Keratinocyte (primary cell): ENCODE measurements around the gene TENT4B. TPM values are rescaled to one million over a fixed set of nuclear protein-coding genes. Genes with fewer than 3 reads are reported as not detected.

ENCODE experiments used
- DNase-seq: peaks from one replicate; pipeline ENCODE4 v3.0.0-alpha.2; 2011; ENCODE audit warnings: low read depth, missing footprints, low spot score
- FAIRE-seq: peaks from 2 replicates; lab custom pipeline; 2011; peaks lifted over from hg19 to GRCh38; lab: Jason Lieb, UNC
- H2AFZ ChIP-seq: 2 replicates; pipeline ENCODE4 v1.6.0; 2012; ENCODE audit warnings: low read length, control low read depth, inconsistent platforms; ENCODE audit not compliant: control insufficient read depth
- H3K27ac ChIP-seq: 2 replicates; pipeline ENCODE4 v1.5.1; 2011; ENCODE audit warnings: low read length; ENCODE audit not compliant: control insufficient read depth, insufficient read depth
- H3K27me3 ChIP-seq: 3 replicates; pipeline ENCODE4 v1.6.0; 2011; ENCODE audit warnings: low read length; ENCODE audit not compliant: control insufficient read depth, insufficient read depth; ENCODE audit errors: extremely low read depth
- H3K36me3 ChIP-seq, 2 experiments: 2 replicates in 1 of 2; 3 replicates in 1 of 2; pipeline ENCODE4 v1.5.1; 2011; ENCODE audit warnings: low read length in 2 of 2, mild to moderate bottlenecking in 1 of 2; ENCODE audit not compliant: control insufficient read depth in 2 of 2, insufficient read depth in 2 of 2; ENCODE audit errors: extremely low read depth in 1 of 2
- H3K4me1 ChIP-seq: 3 replicates; pipeline ENCODE4 v1.5.1; 2011; ENCODE audit warnings: low read length; ENCODE audit not compliant: control insufficient read depth, insufficient read depth; ENCODE audit errors: extremely low read depth
- H3K4me2 ChIP-seq: 3 replicates; pipeline ENCODE4 v1.6.0; 2011; ENCODE audit warnings: low read depth, low read length; ENCODE audit not compliant: control insufficient read depth, insufficient read depth; ENCODE audit errors: extremely low read depth
- H3K4me3 ChIP-seq, 3 experiments: fragments of 200-600 bp in 1 of 3; sonication (generic) in 1 of 3; 2 replicates in 2 of 3; 3 replicates in 1 of 3; pipeline ENCODE4 v1.5.1; 2011 to 2016; ENCODE audit warnings: low read length in 3 of 3, mild to moderate bottlenecking in 3 of 3, control low read depth in 2 of 3, inconsistent platforms in 1 of 3, low read depth in 1 of 3, mixed read lengths in 1 of 3, mixed run types in 1 of 3, moderate library complexity in 1 of 3; ENCODE audit not compliant: control insufficient read depth in 2 of 3, insufficient read depth in 2 of 3; ENCODE audit errors: extremely low read depth in 1 of 3
- H3K79me2 ChIP-seq: 2 replicates; pipeline ENCODE4 v1.6.0; 2012; ENCODE audit warnings: low read length; ENCODE audit not compliant: control insufficient read depth, insufficient read depth
- H3K9ac ChIP-seq: 3 replicates; pipeline ENCODE4 v1.6.0; 2011; ENCODE audit warnings: low read length; ENCODE audit not compliant: control insufficient read depth, insufficient read depth; ENCODE audit errors: extremely low read depth
- H3K9me1 ChIP-seq: 3 replicates; pipeline ENCODE4 v1.6.0; 2011; ENCODE audit warnings: low read length; ENCODE audit not compliant: control insufficient read depth, insufficient read depth; ENCODE audit errors: extremely low read depth
- H3K9me3 ChIP-seq: 2 replicates; pipeline ENCODE4 v1.5.1; 2012; ENCODE audit warnings: low read depth, low read length; ENCODE audit not compliant: control insufficient read depth
- H4K20me1 ChIP-seq: 3 replicates; pipeline ENCODE4 v1.6.0; 2011; ENCODE audit warnings: low read length; ENCODE audit not compliant: control insufficient read depth, insufficient read depth; ENCODE audit errors: extremely low read depth
- EZH2 ChIP-seq: IDR thresholded peaks from one replicate; pipeline ENCODE4 v1.6.1; 2012; ENCODE audit warnings: inconsistent platforms, mild to moderate bottlenecking, low read length, moderate library complexity
- dilution Hi-C: fragments of 300-500 bp; cut with MboI; formaldehyde crosslinking; loops from one replicate; pipeline ENCODE4 v1.7.0; 2020; ENCODE audit warnings: low sequenced_read_pairs; ENCODE audit not compliant: extremely low pct_ligation_motif_present
- polyA plus RNA-seq, 5 experiments: library from polyadenylated mRNA; depleted of rRNA in 3 of 5; stranded (reverse) in 3 of 5; stranded (forward) in 1 of 5; unstranded in 1 of 5; fragments of >200 nt; gene quantifications; 1 replicate in 1 of 5; 2 replicates in 3 of 5; 3 replicates in 1 of 5; pipeline versions ENCODE4 v1.2.1 to v1.2.3, GENCODE V29; 2011 to 2012; ENCODE audit warnings: missing spikeins in 2 of 5, low read depth in 1 of 5, low replicate concordance in 1 of 5
- TF ChIP-seq, protein P1 (sequence below), 3 experiments: IDR thresholded peaks in 1 of 3; conservative IDR thresholded peaks in 1 of 3; optimal IDR thresholded peaks in 1 of 3; 2 replicates in 2 of 3; 3 replicates in 1 of 3; pipeline versions ENCODE3 to v1.5.1; 2011; ENCODE audit warnings: low read length in 3 of 3, mild to moderate bottlenecking in 3 of 3, moderate library complexity in 2 of 3, control low read depth in 1 of 3, inconsistent platforms in 1 of 3; ENCODE audit not compliant: insufficient read depth in 2 of 3; ENCODE audit errors: extremely low read depth in 1 of 3

TENT4B gene
- polyA plus RNA-seq, 1 donor (not counting 4 experiments of a cell fraction or from before 2014, with no cell fraction given), result 14.8 TPM

- H3K27me3 ChIP-seq, result no peaks in the 10 kb centered on the region
- DNase-seq, result no peak
- H3K9ac ChIP-seq, result no peak overlapping the region
- no peaks in the 10 kb centered on the region for H3K9me1 ChIP-seq
- no peak overlapping the region for H3K4me2 ChIP-seq
- H2AFZ ChIP-seq, result no peak overlapping the region
- dilution Hi-C loops, result no loop called here
- no peaks in the 10 kb centered on the region for H3K9me3 ChIP-seq
- no peak overlapping the region for H3K4me3 ChIP-seq
- TF ChIP-seq EZH2, result no peak
- TF ChIP-seq, protein P1, sequence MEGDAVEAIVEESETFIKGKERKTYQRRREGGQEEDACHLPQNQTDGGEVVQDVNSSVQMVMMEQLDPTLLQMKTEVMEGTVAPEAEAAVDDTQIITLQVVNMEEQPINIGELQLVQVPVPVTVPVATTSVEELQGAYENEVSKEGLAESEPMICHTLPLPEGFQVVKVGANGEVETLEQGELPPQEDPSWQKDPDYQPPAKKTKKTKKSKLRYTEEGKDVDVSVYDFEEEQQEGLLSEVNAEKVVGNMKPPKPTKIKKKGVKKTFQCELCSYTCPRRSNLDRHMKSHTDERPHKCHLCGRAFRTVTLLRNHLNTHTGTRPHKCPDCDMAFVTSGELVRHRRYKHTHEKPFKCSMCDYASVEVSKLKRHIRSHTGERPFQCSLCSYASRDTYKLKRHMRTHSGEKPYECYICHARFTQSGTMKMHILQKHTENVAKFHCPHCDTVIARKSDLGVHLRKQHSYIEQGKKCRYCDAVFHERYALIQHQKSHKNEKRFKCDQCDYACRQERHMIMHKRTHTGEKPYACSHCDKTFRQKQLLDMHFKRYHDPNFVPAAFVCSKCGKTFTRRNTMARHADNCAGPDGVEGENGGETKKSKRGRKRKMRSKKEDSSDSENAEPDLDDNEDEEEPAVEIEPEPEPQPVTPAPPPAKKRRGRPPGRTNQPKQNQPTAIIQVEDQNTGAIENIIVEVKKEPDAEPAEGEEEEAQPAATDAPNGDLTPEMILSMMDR (optimal IDR thresholded peaks at IDR 0.05 in 1 of 3, IDR thresholded peaks at IDR 0.05 in 1 of 3, conservative IDR thresholded peaks at IDR 0.05 in 1 of 3; ENCODE audit: extremely low read depth in 1 of 3, insufficient read depth in 2 of 3, low read length in 3 of 3), result no peak
- peaks cover 72% of the 10 kb centered on the region for H3K79me2 ChIP-seq
- FAIRE-seq, result no peak
- H3K27ac ChIP-seq, result no peak overlapping the region
- peaks cover 0 to 1% of the 10 kb centered on the region in 2 experiments for H3K36me3 ChIP-seq
- no peaks in the 10 kb centered on the region for H4K20me1 ChIP-seq
- peaks cover 3% of the 10 kb centered on the region for H3K4me1 ChIP-seq
Measured at GRCh38 chr16:50178491-50178941, 25.4 kb downstream of the TENT4B start.

DNA sequence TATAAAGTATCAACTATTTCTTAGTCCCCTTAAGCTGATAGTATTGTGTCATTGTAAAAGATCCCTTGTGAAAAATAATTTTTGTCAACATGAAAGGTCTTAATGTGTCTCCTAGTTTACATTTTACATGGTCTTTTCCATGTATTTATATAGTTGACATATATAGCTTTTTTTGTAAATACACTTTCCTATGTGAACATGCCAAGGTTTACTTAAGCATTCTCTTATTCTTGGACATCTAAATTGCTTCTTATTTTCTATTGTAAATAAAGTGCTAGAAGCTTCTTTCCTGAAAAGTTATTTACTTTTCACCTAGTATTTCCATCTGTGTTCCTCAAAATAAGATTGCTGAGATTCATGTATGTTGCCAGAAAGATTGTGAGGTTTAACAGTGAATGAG lies 29.3 kb downstream of the TENT4B start:
- H3K4me3 ChIP-seq, result no peak overlapping the region
- peaks cover 3% of the 10 kb centered on the region for H3K4me1 ChIP-seq
- H3K4me2 ChIP-seq, result no peak overlapping the region
- no peaks in the 10 kb centered on the region for H3K9me3 ChIP-seq
- H3K27me3 ChIP-seq, result no peaks in the 10 kb centered on the region
- FAIRE-seq (no peak), DNase-seq (no peak)
- H3K9ac ChIP-seq, result no peak overlapping the region
- no peak for TF ChIP-seq EZH2
- TF ChIP-seq, protein P1 (optimal IDR thresholded peaks at IDR 0.05 in 1 of 3, IDR thresholded peaks at IDR 0.05 in 1 of 3, conservative IDR thresholded peaks at IDR 0.05 in 1 of 3; ENCODE audit: extremely low read depth in 1 of 3, insufficient read depth in 2 of 3, low read length in 3 of 3), result no peak
- H4K20me1 ChIP-seq, result no peaks in the 10 kb centered on the region
- H3K36me3 ChIP-seq, result no peaks in the 10 kb centered on the region
- H2AFZ ChIP-seq, result no peak overlapping the region
- H3K9me1 ChIP-seq, result no peaks in the 10 kb centered on the region
- dilution Hi-C loops, result no loop called here
- H3K79me2 ChIP-seq, result peaks cover 73% of the 10 kb centered on the region
- H3K27ac ChIP-seq, result no peak overlapping the region
